Endothelial cell of umbilical vein (primary cell): Measurements from ENCODE around the gene SPO11.

ENCODE experiments used
- CTCF ChIP-seq, 2 donors: IDR thresholded peaks; 1 replicate in 1 of 2; 2 replicates in 1 of 2; pipeline ENCODE4 v1.5.1; 2011; ENCODE audit warnings: low read length in 2 of 2, mild to moderate bottlenecking in 2 of 2, moderate library complexity in 2 of 2, control low read depth in 1 of 2, inconsistent platforms in 1 of 2, low read depth in 1 of 2; ENCODE audit not compliant: insufficient read depth in 1 of 2; ENCODE audit errors: extremely low read depth in 1 of 2
- EZH2 ChIP-seq: IDR thresholded peaks from 2 replicates; pipeline ENCODE4 v1.6.1; 2012; ENCODE audit warnings: borderline replicate concordance, low read depth, mild to moderate bottlenecking, moderate library complexity, low read length, inconsistent platforms; ENCODE audit not compliant: severe bottlenecking
- GATA2 ChIP-seq: IDR thresholded peaks from 2 replicates; pipeline ENCODE4 v1.7.0; 2011; ENCODE audit warnings: low read depth, mild to moderate bottlenecking, moderate library complexity, mixed read lengths, low read length; ENCODE audit not compliant: insufficient read length, insufficient read depth
- POLR2A ChIP-seq: IDR thresholded peaks from 2 replicates; pipeline ENCODE4 v1.6.1; 2012; ENCODE audit warnings: low read depth, mild to moderate bottlenecking, control low read depth, low read length
- POLR2AphosphoS5 ChIP-seq: IDR thresholded peaks from 2 replicates; pipeline ENCODE4 v1.6.1; 2012; ENCODE audit warnings: low read depth, mild to moderate bottlenecking, control low read depth, low read length, moderate library complexity; ENCODE audit not compliant: insufficient read depth

GRCh38 chr20:57384486-57384885 is 54.9 kb downstream of the SPO11 start:
- TF ChIP-seq POLR2A (no peak), CTCF (IDR thresholded peaks at IDR 0.05; ENCODE audit: extremely low read depth in 1 of 2, insufficient read depth in 1 of 2, low read depth in 1 of 2, low read length in 2 of 2) (no peak), POLR2AphosphoS5 (no peak), GATA2 (no peak), EZH2 (no peak)
